HEK293 (cell line): ENCODE measurements around the gene PPP1CA.

Source experiments
- CTCF ChIA-PET: fragments of 350-600 bp; formaldehyde crosslinking; extraction: SDS; loops from one replicate; lab custom pipeline; 2021; ENCODE audit warnings: antibody characterized with exemption; lab: Yijun Ruan, JAX
- POLR2A ChIA-PET: fragments of 300-600 bp; formaldehyde crosslinking; extraction: SDS; loops from one replicate; lab custom pipeline; 2020; ENCODE audit warnings: antibody characterized with exemption, inconsistent platforms; lab: Yijun Ruan, JAX
- H3K27ac ChIP-seq: fragments of 200-500 bp; sonication (Bioruptor generic); 2 replicates; pipeline ENCODE4 v1.5.1; 2014; ENCODE audit warnings: low read depth, low read length, control low read depth, inconsistent platforms; ENCODE audit errors: extremely low read depth
- H3K36me3 ChIP-seq, 2 experiments: fragments of 200-500 bp in 1 of 2; sonication (Bioruptor generic) in 1 of 2; 1 replicate in 1 of 2; 2 replicates in 1 of 2; pipeline ENCODE4 v1.5.1; 2014 to 2017; ENCODE audit warnings: inconsistent platforms in 2 of 2, low read length in 2 of 2; ENCODE audit not compliant: control insufficient read depth in 2 of 2, insufficient read depth in 1 of 2
- H3K4me1 ChIP-seq: fragments of 200-500 bp; sonication (Bioruptor generic); 2 replicates; pipeline ENCODE4 v1.5.1; 2014; ENCODE audit warnings: mild to moderate bottlenecking, low read length, inconsistent platforms; ENCODE audit not compliant: control insufficient read depth, insufficient read depth
- H3K4me3 ChIP-seq: 2 replicates; pipeline ENCODE4 v1.5.1; 2011; ENCODE audit warnings: low read depth, mild to moderate bottlenecking, control low read depth, low read length, moderate library complexity
- H3K9me3 ChIP-seq: fragments of 200-500 bp; sonication (Bioruptor generic); 2 replicates; pipeline ENCODE4 v1.5.1; 2014; ENCODE audit warnings: low read depth, low read length, inconsistent platforms; ENCODE audit not compliant: control insufficient read depth, insufficient read depth
- CTCF ChIP-seq: fragments of 450-650 bp; formaldehyde crosslinking; IDR thresholded peaks from 2 replicates; pipeline ENCODE4 v1.5.1; 2016; ENCODE audit warnings: missing biosample characterization, missing genetic modification characterization
- HOXC10 ChIP-seq: sonication (generic); formaldehyde crosslinking; IDR thresholded peaks from 2 replicates; pipeline ENCODE4 v1.8.1; 2023; ENCODE audit warnings: mild to moderate bottlenecking, missing genetic modification reagents
- KLF17 ChIP-seq: fragments of 450-650 bp; formaldehyde crosslinking; IDR thresholded peaks from 2 replicates; pipeline ENCODE4 v1.5.1; 2016; ENCODE audit warnings: missing biosample characterization, missing genetic modification characterization
- PBX3 ChIP-seq: sonication (generic); formaldehyde crosslinking; IDR thresholded peaks from 2 replicates; pipeline ENCODE4 v1.8.1; 2022; ENCODE audit warnings: mild to moderate bottlenecking, moderate library complexity, missing genetic modification reagents
- RBAK ChIP-seq: fragments of 450-650 bp; formaldehyde crosslinking; IDR thresholded peaks from 2 replicates; pipeline ENCODE4 v1.5.1; 2016; ENCODE audit warnings: missing biosample characterization, missing genetic modification characterization
- SETDB1 ChIP-seq: IDR thresholded peaks from one replicate; pipeline ENCODE4 v1.6.1; 2017; ENCODE audit warnings: mild to moderate bottlenecking, low read length, moderate library complexity, mixed read lengths; ENCODE audit not compliant: insufficient read length
- SP3 ChIP-seq: fragments of 450-650 bp; formaldehyde crosslinking; IDR thresholded peaks from 2 replicates; pipeline ENCODE4 v1.5.1; 2016; ENCODE audit warnings: missing biosample characterization, missing genetic modification characterization
- ZBTB1 ChIP-seq: fragments of 450-650 bp; formaldehyde crosslinking; IDR thresholded peaks from 2 replicates; pipeline ENCODE4 v1.5.1; 2016; ENCODE audit warnings: missing biosample characterization, missing genetic modification characterization
- ZBTB17 ChIP-seq: fragments of 450-650 bp; formaldehyde crosslinking; IDR thresholded peaks from 2 replicates; pipeline ENCODE4 v1.5.1; 2016; ENCODE audit warnings: missing biosample characterization, missing genetic modification characterization
- ZBTB20 ChIP-seq: fragments of 450-650 bp; formaldehyde crosslinking; IDR thresholded peaks from 2 replicates; pipeline ENCODE4 v1.5.1; 2016; ENCODE audit warnings: missing biosample characterization, missing genetic modification characterization
- ZFP69B ChIP-seq: fragments of 450-650 bp; formaldehyde crosslinking; IDR thresholded peaks from 2 replicates; pipeline ENCODE4 v1.5.1; 2016; ENCODE audit warnings: missing biosample characterization, missing genetic modification characterization
- ZNF121 ChIP-seq: fragments of 450-650 bp; formaldehyde crosslinking; IDR thresholded peaks from 2 replicates; pipeline ENCODE4 v1.5.1; 2016; ENCODE audit warnings: missing biosample characterization, missing genetic modification characterization
- ZNF132 ChIP-seq: fragments of 450-650 bp; formaldehyde crosslinking; IDR thresholded peaks from 2 replicates; pipeline ENCODE4 v1.5.1; 2017; ENCODE audit warnings: missing biosample characterization, missing genetic modification characterization, borderline replicate concordance
- ZNF18 ChIP-seq: fragments of 450-650 bp; formaldehyde crosslinking; IDR thresholded peaks from 2 replicates; pipeline ENCODE4 v1.5.1; 2016; ENCODE audit warnings: missing biosample characterization, missing genetic modification characterization
- ZNF324 ChIP-seq: fragments of 450-650 bp; formaldehyde crosslinking; IDR thresholded peaks from 2 replicates; pipeline ENCODE4 v1.5.1; 2016; ENCODE audit warnings: missing biosample characterization, missing genetic modification characterization
- ZNF341 ChIP-seq: fragments of 450-650 bp; formaldehyde crosslinking; IDR thresholded peaks from 2 replicates; pipeline ENCODE4; 2016; ENCODE audit warnings: low read depth, missing biosample characterization, missing genetic modification characterization
- ZNF501 ChIP-seq: fragments of 450-650 bp; formaldehyde crosslinking; IDR thresholded peaks from 2 replicates; pipeline ENCODE4 v1.5.1; 2016; ENCODE audit warnings: missing biosample characterization, missing genetic modification characterization
- ZNF623 ChIP-seq: fragments of 450-650 bp; formaldehyde crosslinking; IDR thresholded peaks from 2 replicates; pipeline ENCODE4 v1.5.1; 2016; ENCODE audit warnings: missing biosample characterization, missing genetic modification characterization
- ZNF660 ChIP-seq: fragments of 450-650 bp; IDR thresholded peaks from 2 replicates; pipeline ENCODE4 v1.5.1; 2018; ENCODE audit warnings: missing biosample characterization, mild to moderate bottlenecking, missing genetic modification characterization
- ZNF747 ChIP-seq: fragments of 450-650 bp; formaldehyde crosslinking; IDR thresholded peaks from 2 replicates; pipeline ENCODE4 v1.5.1; 2016; ENCODE audit warnings: missing biosample characterization, missing genetic modification characterization
- ZNF843 ChIP-seq: fragments of 450-650 bp; formaldehyde crosslinking; IDR thresholded peaks from 2 replicates; pipeline ENCODE4 v1.5.1; 2016; ENCODE audit warnings: missing biosample characterization, missing genetic modification characterization

The PPP1CA gene

GRCh38 chr11:67352546-67353316 is 48.9 kb downstream of the PPP1CA start:
- peak overlapping the region; percentile 59 for H3K27ac ChIP-seq
- no peaks in the 10 kb centered on the region for H3K4me1 ChIP-seq
- 0 out of 2 replicates have a peak, but pooled peaks have one; percentile 22 for TF ChIP-seq ZNF501
- peak; percentile 36; the same call in 1 of the 2 replicates for TF ChIP-seq ZBTB20 (tag by site-specific recombination)
- TF ChIP-seq CTCF (tag by site-specific recombination) = 0 out of 2 replicates have a peak, but pooled peaks have one; percentile 6
- TF ChIP-seq ZNF132 = no peak
- peak overlapping the region; percentile 72 for H3K4me3 ChIP-seq
- ChIA-PET CTCF (interaction anchor here (0.6 to 30.4 kb wide), 10 partner anchors 7 to 520 kb away, joined by 3 to 898 read pairs (median 22); partner anchors contain the start of genes CLCF1 and RAD9A), POLR2A (interaction anchor here (0.6 to 4.2 kb wide), 11 partner anchors 9 to 288 kb away, joined by 3 to 30 read pairs (median 5); partner anchors contain the start of genes CLCF1, PPP1CA and RAD9A)
- no peaks in the 10 kb centered on the region for H3K36me3 ChIP-seq
- no peaks in the 10 kb centered on the region for H3K9me3 ChIP-seq

- CTCF ChIA-PET = interaction anchor here (0.6 to 30.4 kb wide), 30 partner anchors 10 to 1062 kb away, joined by 3 to 898 read pairs (median 4); partner anchors contain the start of genes CLCF1, GRK2, PPP1CA and RAD9A
- no peak for TF ChIP-seq KLF17
- peak; percentile 73 for TF ChIP-seq ZNF341 (tag by site-specific recombination)
- TF ChIP-seq CTCF (tag by site-specific recombination) = peak; percentile 60; the same call in 1 of the 2 replicates
- no peak for TF ChIP-seq ZNF660 (tag by site-specific recombination)
- peak; percentile 93 for TF ChIP-seq ZBTB17
- Histone ChIP-seq H3K4me3 (no peak overlapping the region), H3K9me3 (no peaks in the 10 kb centered on the region), H3K36me3 (no peaks in the 10 kb centered on the region), H3K27ac (no peak overlapping the region), H3K4me1 (no peaks in the 10 kb centered on the region)
- POLR2A ChIA-PET = interaction anchor here (0.8 to 4.2 kb wide), 8 partner anchors 15 to 50 kb away, joined by 3 to 23 read pairs (median 6); partner anchors contain the start of genes PPP1CA and RAD9A
These were observed 50.2 kb downstream of the PPP1CA start for GRCh38 chr11:67351275-67352005.

- H3K4me3 ChIP-seq = no peak overlapping the region
- CTCF ChIA-PET = interaction anchor here (1.0 to 30.4 kb wide), 8 partner anchors 8 to 265 kb away, joined by 3 to 898 read pairs (median 22); partner anchors contain the start of genes CLCF1 and RAD9A
- POLR2A ChIA-PET = interaction anchor here (0.6 to 1.3 kb wide), 2 partner anchors 21 to 125 kb away, joined by 4 to 7 read pairs; no protein-coding TSS in a partner anchor
- no peaks in the 10 kb centered on the region for H3K4me1 ChIP-seq
- no peaks in the 10 kb centered on the region for H3K36me3 ChIP-seq
- H3K27ac ChIP-seq = no peak overlapping the region
- no peaks in the 10 kb centered on the region for H3K9me3 ChIP-seq
- no peak for TF ChIP-seq ZNF324
- TF ChIP-seq ZNF623 (tag by site-specific recombination) = no peak
- TF ChIP-seq ZNF747 (tag by site-specific recombination) = no peak
- TF ChIP-seq ZNF18 (tag by site-specific recombination) = no peak
- no peak for TF ChIP-seq ZNF843
- no peak for TF ChIP-seq RBAK (tag by site-specific recombination)
- TF ChIP-seq PBX3 (CRISPR knock-in tag) = no peak
- TF ChIP-seq HOXC10 (CRISPR knock-in tag) = no peak
- TF ChIP-seq ZFP69B (tag by site-specific recombination) = no peak
- no peak for TF ChIP-seq ZBTB1 (tag by site-specific recombination)
- no peak for TF ChIP-seq ZNF121 (tag by site-specific recombination)
- TF ChIP-seq SETDB1 = no peak
- no peak for TF ChIP-seq SP3 (tag by site-specific recombination)
These were observed 51.7 kb downstream of the PPP1CA start for GRCh38 chr11:67349928-67350465.
